Activated CD4-positive, alpha-beta T cell treated with anti-CD3 and anti-CD28 coated beads, Interleukin-2, amount 10 ng/mL, durations not matched to agents 7 days and 5 days (primary cell): ENCODE data around the gene NIPAL4. TPM values are rescaled to one million over a fixed set of nuclear protein-coding genes. Genes with fewer than 3 reads are reported as not detected.

Experiments used
- CTCF ChIA-PET: fragments of 350-600 bp; sonication (Branson Sonifier 250); formaldehyde crosslinking; loops from one replicate; lab custom pipeline; 2021; ENCODE audit warnings: antibody characterized with exemption; lab: Charles Lee
- POLR2A ChIA-PET: fragments of 350-600 bp; sonication (Branson Sonifier 250); formaldehyde crosslinking; loops from one replicate; lab custom pipeline; 2021; ENCODE audit warnings: antibody characterized with exemption; lab: Charles Lee
- DNase-seq: peaks from one replicate; pipeline ENCODE4 v3.0.0-alpha.2; 2020
- H3K27ac Mint-ChIP-seq: one replicate; pipeline ENCODE4 v1.8.0; 2021; ENCODE audit warnings: mild to moderate bottlenecking, moderate library complexity, mixed read lengths
- H3K27me3 Mint-ChIP-seq: one replicate; pipeline ENCODE4 v1.8.0; 2021; ENCODE audit warnings: mixed read lengths
- H3K36me3 Mint-ChIP-seq: one replicate; pipeline ENCODE4 v1.8.0; 2021; ENCODE audit warnings: low read depth, mixed read lengths
- H3K4me1 Mint-ChIP-seq: one replicate; pipeline ENCODE4 v1.8.0; 2021; ENCODE audit warnings: mixed read lengths
- H3K4me3 Mint-ChIP-seq: one replicate; pipeline ENCODE4 v1.8.0; 2021; ENCODE audit warnings: mild to moderate bottlenecking, moderate library complexity, mixed read lengths
- H3K9me3 Mint-ChIP-seq: one replicate; pipeline ENCODE4 v1.8.0; 2021; ENCODE audit warnings: mixed read lengths
- total RNA-seq, 2 experiments: library from RNA; stranded (reverse); gene quantifications; one replicate each; pipeline ENCODE4 v1.2.3, GENCODE V29; 2021

The NIPAL4 gene
- total RNA-seq, 2 experiments from 2014 or later: 0.10 to 0.17 TPM

DNA sequence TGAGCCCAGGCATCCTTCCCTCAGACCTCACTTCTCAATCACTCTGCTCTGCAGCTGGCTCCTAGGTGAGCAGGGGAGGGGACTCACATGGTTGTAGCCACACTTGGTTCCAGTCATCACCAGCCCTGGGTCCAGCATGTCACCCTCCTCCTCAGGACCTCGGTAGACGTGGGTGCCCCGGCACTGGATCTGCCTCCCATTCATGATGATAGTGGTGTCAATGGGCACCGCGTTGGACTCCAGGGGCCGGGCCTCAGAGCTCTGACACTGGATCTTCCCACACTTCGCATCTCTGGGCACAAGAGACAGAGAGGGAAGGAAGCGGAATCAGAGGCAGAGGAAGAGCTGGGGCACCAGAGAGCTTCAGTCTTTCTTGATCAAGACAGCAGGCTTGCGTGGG lies 32.9 kb downstream of the NIPAL4 start:
- Mint-ChIP-seq H3K4me3 (no peak overlapping the region), H3K36me3 (peaks cover 65% of the 10 kb centered on the region), H3K9me3 (no peaks in the 10 kb centered on the region), H3K27me3 (no peaks in the 10 kb centered on the region), H3K4me1 (peaks cover 18% of the 10 kb centered on the region), H3K27ac (peak overlapping the region; percentile 66)
- DNase-seq: no peak
- CTCF ChIA-PET: no interaction called here
- POLR2A ChIA-PET: no interaction called here

DNA sequence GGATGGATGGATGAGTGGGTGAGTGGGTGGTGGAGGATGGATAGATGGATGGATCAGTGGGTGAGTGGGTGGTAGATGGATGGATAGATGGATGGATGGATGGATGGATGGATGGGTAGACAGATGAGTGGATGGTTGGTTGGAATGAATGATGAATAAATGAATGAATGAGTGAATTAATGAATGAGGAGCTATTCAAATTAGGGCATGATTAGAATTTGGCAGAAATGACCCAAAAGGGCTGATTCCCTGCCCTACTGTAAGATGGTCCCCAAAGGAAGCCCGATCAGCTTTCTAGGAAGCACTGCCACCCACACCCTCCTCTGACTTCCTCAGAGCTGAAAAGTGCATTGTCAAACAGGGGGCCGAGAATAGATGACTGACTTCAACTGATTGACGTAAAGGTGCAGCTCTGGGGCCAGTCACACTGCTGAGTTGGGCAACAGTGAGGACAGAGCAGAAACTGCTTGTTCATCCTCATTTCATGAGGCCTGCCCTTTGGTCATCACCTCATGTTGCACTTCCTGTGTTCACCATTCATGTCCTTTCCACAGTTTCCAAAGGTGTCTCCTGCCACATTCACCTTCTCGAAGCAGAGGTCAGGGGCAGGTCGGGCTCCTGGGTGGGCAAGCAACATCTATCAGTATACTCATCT lies 34.3 kb downstream of the NIPAL4 start:
- ChIA-PET POLR2A (no interaction called here), CTCF (interaction anchor here (1.0 kb wide), 1 partner anchor 22 kb away, joined by 3 read pairs; no protein-coding TSS in a partner anchor)
- H3K4me1 Mint-ChIP-seq: peaks cover 8% of the 10 kb centered on the region

DNA sequence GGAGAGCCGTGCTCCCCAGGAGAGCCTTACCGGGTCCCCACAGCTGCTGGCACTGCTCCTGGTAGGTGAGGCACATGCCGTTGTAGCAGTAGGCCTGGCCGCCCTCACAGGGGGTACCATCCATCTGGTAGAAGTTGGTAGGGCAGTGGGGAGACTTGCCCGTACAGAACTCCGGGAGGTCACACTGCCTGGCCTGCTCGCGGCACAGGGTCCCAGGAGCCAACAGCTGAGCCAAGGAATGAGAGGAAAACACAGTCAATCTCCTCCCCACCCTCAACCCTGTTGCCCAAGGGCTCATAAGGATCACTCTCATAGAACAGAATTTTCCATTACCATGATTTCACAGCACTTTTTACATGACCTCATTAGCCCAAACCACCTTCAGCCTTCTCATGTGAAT lies 36.9 kb downstream of the NIPAL4 start:
- no peaks in the 10 kb centered on the region for H3K27me3 Mint-ChIP-seq
- peak overlapping the region; percentile 28 for H3K27ac Mint-ChIP-seq
- H3K4me1 Mint-ChIP-seq: peaks cover 6% of the 10 kb centered on the region
- DNase-seq: no peak
- H3K9me3 Mint-ChIP-seq: no peaks in the 10 kb centered on the region
- H3K36me3 Mint-ChIP-seq: peaks cover 60% of the 10 kb centered on the region
- CTCF ChIA-PET: no interaction called here
- no peak overlapping the region for H3K4me3 Mint-ChIP-seq
- POLR2A ChIA-PET: no interaction called here

More for the DNA sequence above, 34.3 kb downstream of the NIPAL4 start:
- Mint-ChIP-seq H3K9me3 (no peaks in the 10 kb centered on the region), H3K27me3 (no peaks in the 10 kb centered on the region), H3K27ac (peak overlapping the region; percentile 36), H3K36me3 (peaks cover 58% of the 10 kb centered on the region), H3K4me3 (no peak overlapping the region)
- no peak for DNase-seq

DNA sequence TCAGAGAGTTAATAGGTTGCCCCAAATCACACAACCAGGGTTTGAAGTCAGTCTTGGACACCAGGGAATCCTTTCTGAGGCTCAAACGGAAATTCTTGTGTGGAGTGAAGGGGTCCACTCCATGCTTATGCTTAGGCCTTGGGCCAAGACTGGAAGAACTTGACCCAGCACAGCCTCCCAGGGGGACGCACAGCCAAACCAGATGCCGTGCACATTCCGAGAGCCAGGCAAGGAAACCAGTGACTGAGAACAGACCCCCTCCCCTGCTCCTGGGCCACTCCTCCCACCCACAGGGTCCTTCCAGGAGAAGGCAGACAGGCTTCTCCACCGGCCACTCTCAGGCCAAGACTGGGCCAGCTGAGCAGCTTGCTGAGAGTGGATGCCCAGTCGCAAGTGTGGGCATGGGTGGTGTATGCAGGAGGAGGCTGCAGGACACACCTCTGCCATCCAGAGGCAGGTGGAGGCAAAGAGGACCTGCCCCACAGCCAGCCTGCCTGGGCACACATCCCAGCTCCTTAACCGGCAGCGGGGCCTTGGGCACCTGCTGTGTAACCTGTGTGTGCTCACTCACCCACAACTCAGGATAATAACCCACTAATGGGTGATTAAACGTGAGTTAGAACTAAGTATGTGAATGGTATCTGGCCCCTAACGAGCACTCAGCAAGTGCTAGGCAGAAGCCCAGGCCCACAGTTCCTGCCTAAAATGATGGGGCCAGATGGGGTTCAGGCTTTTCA lies 38.0 kb downstream of the NIPAL4 start:
- H3K9me3 Mint-ChIP-seq: no peaks in the 10 kb centered on the region
- H3K27me3 Mint-ChIP-seq: no peaks in the 10 kb centered on the region
- peaks cover 62% of the 10 kb centered on the region for H3K36me3 Mint-ChIP-seq
- peaks cover 17% of the 10 kb centered on the region for H3K4me1 Mint-ChIP-seq
- H3K4me3 Mint-ChIP-seq: no peak overlapping the region
- no peak for DNase-seq
- ChIA-PET POLR2A (no interaction called here), CTCF (interaction anchor here (0.6 to 1.6 kb wide), 2 partner anchors 19 to 53 kb away, joined by 3 to 4 read pairs; no protein-coding TSS in a partner anchor)
- no peak overlapping the region for H3K27ac Mint-ChIP-seq

DNA sequence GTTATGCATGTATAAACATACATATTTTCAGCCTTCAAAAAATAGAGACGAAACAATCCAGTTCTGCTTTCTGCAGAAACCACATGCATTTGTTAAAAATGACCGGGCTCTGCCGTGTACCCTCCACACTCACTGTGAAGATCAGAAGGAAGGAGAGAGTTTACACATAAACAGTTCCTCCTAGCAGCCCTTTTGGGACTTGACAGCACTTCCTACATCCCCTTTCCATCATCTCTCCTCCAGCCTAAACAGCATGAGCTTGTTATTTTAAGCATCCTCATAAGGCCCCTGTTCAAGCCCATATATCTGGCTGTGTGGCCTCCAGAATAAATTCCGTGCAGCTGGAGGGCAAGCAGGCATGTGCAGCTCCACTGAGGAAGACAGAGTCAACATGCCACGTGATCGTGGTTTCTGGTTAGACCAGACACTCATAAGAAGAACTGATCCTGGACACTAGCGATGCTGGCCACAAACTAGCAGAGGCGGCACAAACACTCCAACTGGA lies 42.2 kb downstream of the NIPAL4 start:
- DNase-seq: no peak
- Mint-ChIP-seq H3K4me1 (peaks cover 38% of the 10 kb centered on the region), H3K4me3 (no peak overlapping the region), H3K27ac (peak overlapping the region; percentile 22), H3K9me3 (no peaks in the 10 kb centered on the region), H3K36me3 (peaks cover 76% of the 10 kb centered on the region), H3K27me3 (no peaks in the 10 kb centered on the region)
- CTCF ChIA-PET: interaction anchor here (0.6 to 1.2 kb wide), 4 partner anchors 9 to 241 kb away, joined by 3 read pairs; no protein-coding TSS in a partner anchor
- POLR2A ChIA-PET: no interaction called here

DNA sequence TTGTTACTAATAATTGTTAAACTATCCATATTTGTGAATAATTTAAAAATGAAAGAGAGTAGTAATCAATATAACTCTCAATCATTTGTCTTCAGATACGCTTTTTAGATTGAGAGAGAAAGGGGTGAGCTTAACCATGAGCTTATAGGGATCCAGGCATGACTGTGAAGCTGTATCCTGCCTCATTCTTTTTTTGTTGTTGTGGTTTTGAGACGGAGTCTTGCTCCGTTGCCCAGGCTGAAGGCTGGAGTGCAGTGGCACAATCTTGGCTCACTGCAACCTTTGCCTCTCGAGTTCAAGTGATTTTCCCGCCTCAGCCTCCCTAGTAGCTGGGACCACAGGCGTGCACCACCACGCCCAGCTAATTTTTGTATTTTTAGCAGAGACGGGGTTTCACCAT lies 44.0 kb downstream of the NIPAL4 start:
- Mint-ChIP-seq H3K36me3 (peaks cover 80% of the 10 kb centered on the region), H3K4me3 (no peak overlapping the region), H3K4me1 (peaks cover 47% of the 10 kb centered on the region), H3K9me3 (no peaks in the 10 kb centered on the region), H3K27me3 (no peaks in the 10 kb centered on the region), H3K27ac (no peak overlapping the region)
- no peak for DNase-seq
- CTCF ChIA-PET: interaction anchor here (0.9 to 1.3 kb wide), 2 partner anchors 168 to 239 kb away, joined by 3 to 4 read pairs; no protein-coding TSS in a partner anchor
- POLR2A ChIA-PET: no interaction called here

DNA sequence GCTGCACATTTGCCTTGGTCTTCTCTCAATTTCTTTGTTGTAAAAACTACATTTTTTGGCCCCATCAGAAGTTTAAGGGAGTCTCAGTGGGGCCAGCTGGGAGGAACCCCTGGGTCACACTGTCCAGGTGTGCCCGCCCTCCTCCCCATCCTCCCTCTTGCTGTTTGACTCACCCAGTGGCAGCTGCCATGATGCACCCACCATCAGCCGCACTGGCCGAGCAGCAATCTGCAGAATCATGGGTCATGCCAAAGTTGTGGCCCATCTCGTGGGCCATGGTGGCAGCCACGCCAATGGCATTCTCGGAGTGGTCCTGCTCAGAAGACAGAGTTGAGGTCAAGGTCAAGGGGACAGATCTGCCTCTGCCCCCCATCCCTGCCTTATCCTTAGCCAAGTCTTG lies 45.5 kb downstream of the NIPAL4 start:
- H3K9me3 Mint-ChIP-seq: no peaks in the 10 kb centered on the region
- peaks cover 49% of the 10 kb centered on the region for H3K4me1 Mint-ChIP-seq
- no peak for DNase-seq
- H3K4me3 Mint-ChIP-seq: no peak overlapping the region
- ChIA-PET CTCF (interaction anchor here (0.8 to 1.1 kb wide), 2 partner anchors 11 to 213 kb away, joined by 3 read pairs; no protein-coding TSS in a partner anchor), POLR2A (interaction anchor here (0.7 kb wide), 1 partner anchor 20 kb away, joined by 3 read pairs; no protein-coding TSS in a partner anchor)
- H3K27ac Mint-ChIP-seq: no peak overlapping the region
- no peaks in the 10 kb centered on the region for H3K27me3 Mint-ChIP-seq
- H3K36me3 Mint-ChIP-seq: peaks cover 79% of the 10 kb centered on the region

DNA sequence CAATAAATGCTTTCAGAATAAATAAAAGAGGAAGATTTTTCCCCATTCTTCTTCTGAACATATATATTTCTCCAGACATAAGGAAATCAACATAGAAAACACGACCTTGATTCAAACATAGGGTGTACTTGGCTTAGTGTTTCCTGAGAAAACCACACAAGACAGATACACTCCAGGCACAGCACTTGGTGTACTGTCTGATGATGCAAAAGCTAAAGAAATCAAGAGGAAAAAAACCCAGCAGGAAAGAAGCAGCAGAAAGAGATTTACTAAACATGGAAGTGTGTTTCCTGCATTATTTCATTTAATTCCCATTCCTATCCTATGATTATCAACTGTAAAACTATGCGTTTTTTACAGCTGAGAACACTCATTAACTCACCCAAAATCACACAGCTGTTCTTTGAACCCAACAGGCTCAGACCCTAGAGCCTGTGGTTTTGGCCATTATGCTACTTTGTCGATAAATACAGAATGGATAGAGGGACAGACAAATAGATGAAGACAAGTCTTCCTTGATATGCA lies 46.1 kb downstream of the NIPAL4 start:
- peaks cover 77% of the 10 kb centered on the region for H3K36me3 Mint-ChIP-seq
- no peak overlapping the region for H3K4me3 Mint-ChIP-seq
- POLR2A ChIA-PET: no interaction called here
- no peaks in the 10 kb centered on the region for H3K9me3 Mint-ChIP-seq
- CTCF ChIA-PET: interaction anchor here (0.6 to 1.1 kb wide), 3 partner anchors 11 to 213 kb away, joined by 3 read pairs; no protein-coding TSS in a partner anchor
- DNase-seq: no peak
- peaks cover 49% of the 10 kb centered on the region for H3K4me1 Mint-ChIP-seq
- H3K27ac Mint-ChIP-seq: peak overlapping the region; percentile 37
- H3K27me3 Mint-ChIP-seq: no peaks in the 10 kb centered on the region

DNA sequence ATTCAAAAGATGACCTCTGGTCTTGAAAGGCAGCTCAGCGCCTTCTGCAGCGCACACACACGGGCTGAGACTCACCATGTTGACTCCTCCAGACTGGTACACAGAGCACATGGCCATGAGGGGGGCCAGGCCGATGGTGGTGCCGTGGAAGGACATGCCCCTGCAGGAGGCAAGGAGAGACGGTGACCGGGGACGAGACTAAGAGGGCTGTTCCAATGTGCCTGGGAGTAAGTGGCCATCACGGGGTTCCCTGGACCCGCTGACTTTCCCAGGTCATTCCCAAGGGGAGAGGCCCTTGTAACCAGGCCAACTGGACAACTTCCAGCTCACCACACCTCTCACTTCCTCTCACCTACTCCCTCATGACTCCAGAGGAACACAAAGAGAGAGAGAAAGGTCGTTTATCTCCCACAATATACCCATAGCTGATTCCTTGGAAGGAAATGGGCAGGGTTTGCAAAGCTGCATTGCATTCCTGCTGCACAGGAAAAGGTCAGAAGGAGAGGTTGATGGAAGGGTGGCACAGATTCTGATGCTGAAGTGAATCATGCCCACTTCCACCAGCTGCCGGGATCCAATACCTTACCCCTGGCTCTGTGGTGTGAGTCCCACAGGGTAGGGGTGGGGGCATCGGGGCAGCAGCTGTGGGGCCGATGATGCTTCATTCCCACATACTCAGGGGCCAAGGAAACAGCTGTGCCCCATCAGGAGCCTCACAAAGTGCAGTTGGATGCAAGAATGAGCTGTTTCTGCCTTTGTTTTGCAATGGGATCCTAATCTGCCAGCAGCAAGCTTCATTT lies 47.2 kb downstream of the NIPAL4 start:
- ChIA-PET CTCF (interaction anchor here (0.6 kb wide), 1 partner anchor 18 kb away, joined by 3 read pairs; no protein-coding TSS in a partner anchor), POLR2A (no interaction called here)
- H3K4me1 Mint-ChIP-seq: peaks cover 52% of the 10 kb centered on the region
- no peaks in the 10 kb centered on the region for H3K27me3 Mint-ChIP-seq
- H3K27ac Mint-ChIP-seq: peak overlapping the region; percentile 14
- H3K36me3 Mint-ChIP-seq: peaks cover 77% of the 10 kb centered on the region
- H3K4me3 Mint-ChIP-seq: no peak overlapping the region
- DNase-seq: no peak
- H3K9me3 Mint-ChIP-seq: no peaks in the 10 kb centered on the region

DNA sequence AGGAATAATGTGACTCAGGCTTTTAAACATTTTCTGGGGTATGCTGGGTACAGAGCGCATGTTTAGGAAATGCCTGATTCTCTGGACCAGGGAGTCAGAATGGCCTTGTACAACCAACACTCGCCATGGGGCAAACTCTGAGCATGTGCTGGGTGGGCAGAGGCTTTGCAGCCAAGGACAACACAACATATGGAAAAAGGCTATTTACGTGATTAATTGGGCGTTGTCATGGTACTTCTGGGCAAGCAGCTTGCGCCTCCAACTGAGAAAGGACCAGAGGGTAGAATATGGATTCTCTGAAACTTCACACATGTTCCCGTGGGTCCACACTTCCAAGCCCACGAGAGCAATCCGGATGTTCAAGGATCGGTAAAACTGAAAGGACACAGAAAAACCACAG lies 49.1 kb downstream of the NIPAL4 start:
- ChIA-PET CTCF (interaction anchor here (0.8 to 1.4 kb wide), 3 partner anchors 27 to 234 kb away, joined by 3 to 5 read pairs (median 3); no protein-coding TSS in a partner anchor), POLR2A (no interaction called here)
- Mint-ChIP-seq H3K36me3 (peaks cover 80% of the 10 kb centered on the region), H3K27ac (no peak overlapping the region), H3K9me3 (no peaks in the 10 kb centered on the region), H3K4me1 (peaks cover 38% of the 10 kb centered on the region), H3K27me3 (no peaks in the 10 kb centered on the region), H3K4me3 (no peak overlapping the region)
- DNase-seq: no peak

DNA sequence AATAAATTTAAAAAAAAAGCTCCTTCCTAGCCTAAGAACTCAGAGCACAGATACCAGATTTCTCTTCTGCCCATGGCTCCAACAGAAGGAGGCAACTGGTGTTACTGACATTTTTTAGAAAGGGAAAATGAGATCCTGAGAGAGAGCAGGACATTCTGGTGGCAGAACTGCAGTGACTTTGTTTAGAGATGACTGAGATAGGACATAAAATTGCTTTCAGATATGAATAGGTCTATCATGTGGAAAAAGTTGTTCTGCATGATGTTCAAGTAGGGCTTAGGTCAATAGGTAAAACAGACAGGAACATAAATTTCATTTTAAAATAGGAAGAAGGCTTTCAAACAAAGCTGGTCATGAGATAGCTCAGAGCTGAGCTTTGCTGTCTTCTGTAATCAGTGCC lies 49.6 kb downstream of the NIPAL4 start:
- peaks cover 77% of the 10 kb centered on the region for H3K36me3 Mint-ChIP-seq
- DNase-seq: no peak
- H3K4me1 Mint-ChIP-seq: peaks cover 37% of the 10 kb centered on the region
- H3K27ac Mint-ChIP-seq: peak overlapping the region; percentile 57
- ChIA-PET POLR2A (no interaction called here), CTCF (interaction anchor here (0.8 to 1.4 kb wide), 3 partner anchors 27 to 233 kb away, joined by 3 to 5 read pairs (median 3); no protein-coding TSS in a partner anchor)
- H3K27me3 Mint-ChIP-seq: no peaks in the 10 kb centered on the region
- no peaks in the 10 kb centered on the region for H3K9me3 Mint-ChIP-seq
- H3K4me3 Mint-ChIP-seq: no peak overlapping the region

DNA sequence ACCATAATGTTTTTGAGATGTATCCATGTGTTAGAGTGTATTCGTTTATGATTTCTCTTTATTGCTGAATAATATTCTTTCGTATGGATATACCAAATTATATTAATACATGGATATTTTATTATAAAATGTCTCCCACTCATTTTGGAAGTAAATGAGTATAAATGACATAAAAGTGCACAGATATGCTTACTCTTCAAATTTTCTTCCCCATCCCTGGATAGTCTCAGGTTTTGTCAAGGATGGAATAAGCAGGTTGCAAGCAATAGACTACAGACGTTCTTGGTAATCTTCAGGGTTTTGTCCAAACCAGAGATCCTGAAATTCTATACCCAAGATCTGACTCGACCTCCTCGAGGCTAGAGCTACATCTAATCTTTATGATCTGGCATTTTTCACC lies 50.7 kb downstream of the NIPAL4 start:
- CTCF ChIA-PET: interaction anchor here (1.6 to 2.3 kb wide), 2 partner anchors 31 to 233 kb away, joined by 5 to 6 read pairs; partner anchors contain the start of gene LSM11
- no peak overlapping the region for H3K27ac Mint-ChIP-seq

More for the DNA sequence above, 50.7 kb downstream of the NIPAL4 start:
- POLR2A ChIA-PET: no interaction called here
- no peaks in the 10 kb centered on the region for H3K27me3 Mint-ChIP-seq
- H3K9me3 Mint-ChIP-seq: no peaks in the 10 kb centered on the region
- peaks cover 33% of the 10 kb centered on the region for H3K4me1 Mint-ChIP-seq
- H3K4me3 Mint-ChIP-seq: no peak overlapping the region
- peaks cover 77% of the 10 kb centered on the region for H3K36me3 Mint-ChIP-seq
- DNase-seq: no peak
